Right atrium auricular region (tissue), 2 donors: ENCODE results near the gene SNRPD3. TPM values are rescaled to one million over a fixed set of nuclear protein-coding genes. Genes with fewer than 3 reads are reported as not detected.
"Not testable (repeated sequence)": the region's sequence is repeated elsewhere in the genome, so short reads cannot be mapped to it uniquely, and the experiment has no call there.

ENCODE experiments used
- DNase-seq: peaks from one replicate; pipeline ENCODE4 v3.0.0-alpha.2; 2019; ENCODE audit warnings: low spot score
- H3K27ac ChIP-seq, 2 donors: fragments of 200-600 bp; sonication (generic); 1 replicate in 1 of 2; 2 replicates in 1 of 2; pipeline ENCODE4 v1.5.1; 2016 to 2019
- H3K27me3 ChIP-seq, 2 donors: fragments of 200-600 bp; sonication (generic); one replicate each; pipeline versions ENCODE4 v1.5.1 to v1.6.0; 2017 to 2019
- H3K36me3 ChIP-seq: fragments of 200-600 bp; sonication (generic); one replicate; pipeline ENCODE4 v1.5.1; 2016
- H3K4me1 ChIP-seq, 2 donors: fragments of 200-600 bp; sonication (generic); one replicate each; pipeline versions ENCODE4 v1.5.1 to v1.6.0; 2017 to 2019
- H3K4me3 ChIP-seq, 2 donors: fragments of 200-600 bp; sonication (generic); 1 replicate in 1 of 2; 2 replicates in 1 of 2; pipeline ENCODE4 v1.5.1; 2017 to 2019; ENCODE audit warnings: mild to moderate bottlenecking in 1 of 2, moderate library complexity in 1 of 2
- H3K9me3 ChIP-seq, 2 donors: fragments of 200-600 bp; sonication (generic); one replicate each; pipeline ENCODE4 v1.5.1; 2019
- total RNA-seq, 2 donors: library from RNA; depleted of rRNA; stranded (reverse); fragments of >200 nt; gene quantifications; one replicate each; pipeline ENCODE4 v1.1.0, GENCODE V29; 2016
- TF ChIP-seq, protein P1 (sequence below), 2 donors: fragments of 200-600 bp; sonication (generic); IDR thresholded peaks; one replicate each; pipeline ENCODE4 v1.5.1; 2019; ENCODE audit warnings: antibody characterized with exemption in 2 of 2

Gene SNRPD3
- total RNA-seq, 2 donors from 2014 or later: 100 to 125 TPM

- DNase-seq: peak; percentile 88
- TF ChIP-seq, protein P1, sequence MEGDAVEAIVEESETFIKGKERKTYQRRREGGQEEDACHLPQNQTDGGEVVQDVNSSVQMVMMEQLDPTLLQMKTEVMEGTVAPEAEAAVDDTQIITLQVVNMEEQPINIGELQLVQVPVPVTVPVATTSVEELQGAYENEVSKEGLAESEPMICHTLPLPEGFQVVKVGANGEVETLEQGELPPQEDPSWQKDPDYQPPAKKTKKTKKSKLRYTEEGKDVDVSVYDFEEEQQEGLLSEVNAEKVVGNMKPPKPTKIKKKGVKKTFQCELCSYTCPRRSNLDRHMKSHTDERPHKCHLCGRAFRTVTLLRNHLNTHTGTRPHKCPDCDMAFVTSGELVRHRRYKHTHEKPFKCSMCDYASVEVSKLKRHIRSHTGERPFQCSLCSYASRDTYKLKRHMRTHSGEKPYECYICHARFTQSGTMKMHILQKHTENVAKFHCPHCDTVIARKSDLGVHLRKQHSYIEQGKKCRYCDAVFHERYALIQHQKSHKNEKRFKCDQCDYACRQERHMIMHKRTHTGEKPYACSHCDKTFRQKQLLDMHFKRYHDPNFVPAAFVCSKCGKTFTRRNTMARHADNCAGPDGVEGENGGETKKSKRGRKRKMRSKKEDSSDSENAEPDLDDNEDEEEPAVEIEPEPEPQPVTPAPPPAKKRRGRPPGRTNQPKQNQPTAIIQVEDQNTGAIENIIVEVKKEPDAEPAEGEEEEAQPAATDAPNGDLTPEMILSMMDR (IDR thresholded peaks at IDR 0.05): peak; percentile 81 to 91
- H3K27ac ChIP-seq: no peak overlapping the region
- no peaks in the 10 kb centered on the region for H3K27me3 ChIP-seq
- peaks cover 0 to 20% of the 10 kb centered on the region in 2 donors for H3K4me1 ChIP-seq
- no peaks in the 10 kb centered on the region for H3K36me3 ChIP-seq
- H3K9me3 ChIP-seq: no peaks in the 10 kb centered on the region
- no peak overlapping the region for H3K4me3 ChIP-seq
Observed at GRCh38 chr22:24525416-24526037, 30.3 kb upstream of the SNRPD3 start.

- Histone ChIP-seq H3K27me3 (no peaks in the 10 kb centered on the region), H3K36me3 (no peaks in the 10 kb centered on the region), H3K4me3 (no peak overlapping the region), H3K9me3 (no peaks in the 10 kb centered on the region), H3K4me1 (peaks cover 0 to 17% of the 10 kb centered on the region in 2 donors), H3K27ac (no peak overlapping the region)
- TF ChIP-seq, protein P1 (IDR thresholded peaks at IDR 0.05): no peak
- DNase-seq: no peak
Observed at GRCh38 chr22:24526191-24526590, 29.6 kb upstream of the SNRPD3 start.

- TF ChIP-seq, protein P1 (IDR thresholded peaks at IDR 0.05): no peak
- H3K9me3 ChIP-seq: no peaks in the 10 kb centered on the region
- no peak overlapping the region for H3K4me3 ChIP-seq
- peaks cover 0 to 9% of the 10 kb centered on the region in 2 donors for H3K4me1 ChIP-seq
- DNase-seq: no peak
- H3K36me3 ChIP-seq: no peaks in the 10 kb centered on the region
- no peaks in the 10 kb centered on the region for H3K27me3 ChIP-seq
- H3K27ac ChIP-seq: no peak overlapping the region
Observed at GRCh38 chr22:24529898-24530297, 25.9 kb upstream of the SNRPD3 start.

DNA sequence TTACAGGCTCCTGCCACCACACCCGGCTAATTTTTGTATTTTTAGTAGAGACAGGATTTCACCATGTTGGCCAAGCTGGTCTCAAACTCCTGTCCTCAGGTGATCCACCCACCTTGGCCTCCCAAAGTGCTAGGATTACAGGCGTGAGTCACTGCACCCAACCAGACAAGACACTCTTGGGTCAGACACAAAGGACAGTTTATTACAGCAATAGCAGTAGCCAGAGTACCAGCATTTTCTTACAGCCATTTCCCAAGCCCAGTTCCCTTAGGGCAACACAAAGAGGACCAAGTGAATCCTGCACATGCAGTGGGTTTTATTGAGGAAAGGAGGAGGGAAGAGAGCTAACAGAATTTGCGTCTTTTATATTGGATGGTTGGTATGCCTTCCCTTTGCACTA, 24.8 kb upstream of the SNRPD3 start:
- not testable (repeated sequence) for H3K27ac ChIP-seq, H3K4me3 ChIP-seq, H3K9me3 ChIP-seq, H3K4me1 ChIP-seq, H3K36me3 ChIP-seq, DNase-seq, H3K27me3 ChIP-seq

GRCh38 chr22:24532075-24532474, 23.7 kb upstream of the SNRPD3 start:
- H3K36me3 ChIP-seq: no peaks in the 10 kb centered on the region
- no peaks in the 10 kb centered on the region for H3K4me1 ChIP-seq
- no peak overlapping the region for H3K27ac ChIP-seq
- TF ChIP-seq, protein P1 (IDR thresholded peaks at IDR 0.05): no peak
- H3K4me3 ChIP-seq: no peak overlapping the region
- no peaks in the 10 kb centered on the region for H3K9me3 ChIP-seq
- no peak for DNase-seq
- H3K27me3 ChIP-seq: no peaks in the 10 kb centered on the region

GRCh38 chr22:24535348-24535747, 20.5 kb upstream of the SNRPD3 start:
- DNase-seq: no peak
- Histone ChIP-seq H3K4me1 (no peaks in the 10 kb centered on the region), H3K27me3 (no peaks in the 10 kb centered on the region), H3K9me3 (no peaks in the 10 kb centered on the region), H3K36me3 (peaks cover 12% of the 10 kb centered on the region), H3K27ac (no peak overlapping the region), H3K4me3 (no peak overlapping the region)
- TF ChIP-seq, protein P1 (IDR thresholded peaks at IDR 0.05): no peak
